ENCODE measurements around the gene ZNF532.

- TF ChIP-seq CTCF (IDR thresholded peaks at IDR 0.05; ENCODE audit: insufficient read depth, low read length) (no peak), GABPA (IDR thresholded peaks at IDR 0.05; ENCODE audit: low read depth) (no peak), POLR2AphosphoS5 (IDR thresholded peaks at IDR 0.05; ENCODE audit: low read depth) (no peak)
- TF ChIP-seq, protein P1, sequence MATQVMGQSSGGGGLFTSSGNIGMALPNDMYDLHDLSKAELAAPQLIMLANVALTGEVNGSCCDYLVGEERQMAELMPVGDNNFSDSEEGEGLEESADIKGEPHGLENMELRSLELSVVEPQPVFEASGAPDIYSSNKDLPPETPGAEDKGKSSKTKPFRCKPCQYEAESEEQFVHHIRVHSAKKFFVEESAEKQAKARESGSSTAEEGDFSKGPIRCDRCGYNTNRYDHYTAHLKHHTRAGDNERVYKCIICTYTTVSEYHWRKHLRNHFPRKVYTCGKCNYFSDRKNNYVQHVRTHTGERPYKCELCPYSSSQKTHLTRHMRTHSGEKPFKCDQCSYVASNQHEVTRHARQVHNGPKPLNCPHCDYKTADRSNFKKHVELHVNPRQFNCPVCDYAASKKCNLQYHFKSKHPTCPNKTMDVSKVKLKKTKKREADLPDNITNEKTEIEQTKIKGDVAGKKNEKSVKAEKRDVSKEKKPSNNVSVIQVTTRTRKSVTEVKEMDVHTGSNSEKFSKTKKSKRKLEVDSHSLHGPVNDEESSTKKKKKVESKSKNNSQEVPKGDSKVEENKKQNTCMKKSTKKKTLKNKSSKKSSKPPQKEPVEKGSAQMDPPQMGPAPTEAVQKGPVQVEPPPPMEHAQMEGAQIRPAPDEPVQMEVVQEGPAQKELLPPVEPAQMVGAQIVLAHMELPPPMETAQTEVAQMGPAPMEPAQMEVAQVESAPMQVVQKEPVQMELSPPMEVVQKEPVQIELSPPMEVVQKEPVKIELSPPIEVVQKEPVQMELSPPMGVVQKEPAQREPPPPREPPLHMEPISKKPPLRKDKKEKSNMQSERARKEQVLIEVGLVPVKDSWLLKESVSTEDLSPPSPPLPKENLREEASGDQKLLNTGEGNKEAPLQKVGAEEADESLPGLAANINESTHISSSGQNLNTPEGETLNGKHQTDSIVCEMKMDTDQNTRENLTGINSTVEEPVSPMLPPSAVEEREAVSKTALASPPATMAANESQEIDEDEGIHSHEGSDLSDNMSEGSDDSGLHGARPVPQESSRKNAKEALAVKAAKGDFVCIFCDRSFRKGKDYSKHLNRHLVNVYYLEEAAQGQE (IDR thresholded peaks at IDR 0.05; ENCODE audit: insufficient replicate concordance, low read depth) = no peak
Measured at GRCh38 chr18:58838946-58839345, 25.7 kb upstream of the ZNF532 start.

Data from HL-60 (cell line).